GM18505 (cell line): Measurements from ENCODE around the gene GLIS1.

Source experiments
- ATAC-seq: cut with Tn5 transposase; IDR thresholded peaks from one replicate; pipeline ENCODE4 v1.9.1; 2021; ENCODE audit not compliant: unreplicated experiment
- POLR2A ChIP-seq: IDR thresholded peaks from 4 replicates; pipeline ENCODE4 v1.6.1; 2011; ENCODE audit warnings: borderline replicate concordance; ENCODE audit not compliant: insufficient read depth, insufficient read length; ENCODE audit errors: extremely low read depth

Gene GLIS1

DNA sequence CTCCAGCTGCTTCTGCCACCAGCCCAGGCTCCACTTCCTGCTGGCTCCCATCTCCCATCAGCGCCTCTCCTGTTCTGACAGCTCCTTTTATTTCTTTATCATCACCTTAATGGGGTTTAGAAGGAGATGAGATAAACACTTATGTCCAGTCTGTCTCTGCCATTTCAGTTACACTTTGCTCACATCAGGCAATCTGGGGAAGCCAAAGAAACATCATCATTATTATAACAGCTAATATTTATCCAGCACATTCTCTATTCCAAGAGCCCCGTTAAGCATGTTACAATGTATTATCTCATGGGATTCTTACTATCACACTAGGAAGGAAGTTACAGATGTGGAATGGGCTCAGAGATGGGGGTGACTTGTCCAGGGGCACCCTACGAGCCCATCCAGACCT, 248.6 kb downstream of the GLIS1 start:
- no peak for TF ChIP-seq POLR2A
- no peak for ATAC-seq

DNA sequence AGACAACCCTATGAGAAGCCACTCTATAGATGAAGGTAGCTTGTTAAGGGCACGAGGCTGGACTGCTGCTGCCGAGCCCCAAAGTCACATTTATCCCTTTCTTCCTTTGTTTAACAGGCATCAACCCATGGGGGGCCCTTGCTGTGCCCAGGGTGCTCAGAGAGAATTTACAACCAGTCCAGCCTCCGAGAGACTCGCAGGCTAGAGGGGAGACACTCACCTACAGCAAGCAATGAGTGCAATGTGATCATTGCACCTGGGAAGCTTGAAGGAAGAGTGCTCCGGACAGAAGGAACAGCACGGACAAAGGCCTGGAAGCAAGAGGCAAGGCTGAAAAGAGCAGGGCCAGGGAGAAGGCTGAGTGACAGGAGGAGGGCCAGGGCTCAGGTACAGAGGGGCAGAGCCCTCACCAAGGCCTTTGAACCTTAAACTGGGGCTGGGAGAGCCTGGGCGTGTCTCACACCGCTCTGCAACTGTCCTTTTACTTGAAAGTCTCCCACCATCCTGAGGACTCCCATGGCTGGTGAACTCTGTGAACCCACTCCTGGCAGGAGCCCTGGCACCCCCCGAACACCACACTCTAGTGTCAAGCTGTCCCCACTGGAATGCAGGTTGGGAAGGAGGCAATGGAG, 252.5 kb downstream of the GLIS1 start:
- no peak for TF ChIP-seq POLR2A
- ATAC-seq = no peak

DNA sequence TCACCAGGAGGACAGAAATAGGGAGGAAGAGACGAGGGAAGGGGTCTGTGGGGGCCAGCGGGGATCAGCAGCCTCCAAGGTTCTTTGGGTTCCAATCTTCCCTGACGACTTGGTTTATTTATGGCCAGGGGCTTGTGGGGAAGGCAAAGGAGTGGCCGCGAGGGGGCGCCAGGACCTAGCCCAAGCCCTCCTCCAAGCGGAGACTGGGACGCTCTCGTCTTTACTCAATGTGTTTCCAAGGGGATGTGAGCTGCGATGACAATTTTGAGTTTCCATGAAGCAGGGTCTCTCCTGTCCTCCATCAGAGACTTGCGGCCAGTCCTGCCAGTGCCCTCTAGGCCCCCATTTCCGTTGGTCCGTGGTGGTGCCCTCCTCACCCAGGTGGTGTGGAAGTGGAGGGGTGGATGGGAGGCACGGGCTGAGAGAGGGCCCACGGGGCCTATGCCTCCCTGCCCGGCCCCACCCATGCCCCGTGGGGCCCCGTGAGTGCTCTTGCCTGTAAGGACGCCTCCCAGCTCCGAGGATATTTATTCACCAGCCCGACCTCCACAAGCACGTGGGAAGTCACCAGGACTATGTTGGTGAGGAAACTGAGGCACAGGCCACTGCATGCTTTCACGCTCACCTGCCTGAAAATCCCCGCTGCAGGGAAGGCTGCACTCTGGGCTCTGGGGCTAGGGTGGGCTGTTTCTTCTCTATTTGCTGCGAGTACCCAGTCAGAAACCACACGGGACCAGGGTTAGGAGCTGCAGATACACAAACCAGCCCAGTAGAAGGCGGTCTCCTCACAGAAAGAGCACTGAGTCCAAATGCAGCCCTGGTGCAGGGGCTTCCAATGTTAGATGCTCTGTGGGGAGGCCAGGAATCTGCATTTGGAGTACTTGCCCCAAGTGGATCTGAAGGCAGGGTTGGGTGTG, 253.2 kb downstream of the GLIS1 start:
- TF ChIP-seq POLR2A = no peak
- no peak for ATAC-seq

DNA sequence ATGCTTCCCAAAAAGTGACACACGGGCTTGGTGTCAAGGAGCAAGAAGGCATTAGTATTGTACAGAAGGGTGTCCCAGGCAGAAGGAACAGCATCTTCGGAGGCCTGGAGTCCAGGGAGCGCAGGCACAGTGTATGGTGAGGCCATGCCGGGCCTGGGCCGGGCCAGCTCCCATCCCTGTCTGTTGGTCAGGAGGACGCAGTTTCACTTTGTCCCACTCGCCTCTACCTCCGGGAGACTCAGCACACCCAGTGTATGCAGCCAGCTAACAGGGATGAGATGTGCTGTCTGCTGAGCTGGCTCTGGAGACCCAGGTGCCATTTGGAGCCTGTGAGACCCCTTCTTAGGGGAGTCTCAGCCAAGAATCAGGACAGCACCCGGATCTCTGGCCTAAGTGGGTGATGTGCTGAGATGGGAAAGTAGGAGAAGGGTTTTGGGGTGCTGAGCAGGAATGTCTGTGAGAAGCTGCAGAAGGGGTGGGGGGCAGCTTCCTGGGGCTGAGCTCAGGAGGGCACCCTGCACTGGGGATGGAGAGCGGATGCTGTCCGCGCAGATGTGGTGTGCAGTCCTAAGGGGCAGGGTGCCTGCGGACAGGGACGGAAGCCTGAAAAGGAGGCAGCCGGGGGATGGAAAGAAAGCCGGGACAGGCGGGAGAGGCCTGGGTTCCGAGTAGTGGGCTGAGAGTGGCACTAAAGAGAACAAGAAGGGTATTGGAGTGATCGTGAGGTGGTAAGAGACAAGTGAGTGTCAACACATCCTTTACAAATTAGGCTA, 254.1 kb downstream of the GLIS1 start:
- no peak for TF ChIP-seq POLR2A
- ATAC-seq = no peak

DNA sequence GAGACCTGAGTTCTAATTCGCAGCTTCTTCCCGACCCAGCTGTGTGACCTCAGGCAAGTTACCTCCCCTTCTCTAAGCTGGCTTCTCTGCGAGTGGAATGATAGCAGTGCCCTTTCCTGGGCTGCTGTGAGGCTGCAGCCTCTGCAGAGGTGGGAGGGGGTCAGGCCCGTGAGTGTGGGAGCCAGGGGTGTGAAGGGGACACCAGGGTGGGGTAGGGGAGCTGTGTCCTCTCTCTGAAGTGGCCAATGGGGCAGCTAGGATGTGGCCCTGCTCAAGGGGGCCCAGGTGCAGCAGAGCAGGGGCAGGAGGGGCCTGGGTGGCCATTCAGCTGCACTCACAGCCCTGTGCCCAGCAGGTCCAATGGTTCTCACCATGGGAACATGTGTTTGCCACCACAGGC, 255.3 kb downstream of the GLIS1 start:
- TF ChIP-seq POLR2A = no peak
- ATAC-seq = no peak

DNA sequence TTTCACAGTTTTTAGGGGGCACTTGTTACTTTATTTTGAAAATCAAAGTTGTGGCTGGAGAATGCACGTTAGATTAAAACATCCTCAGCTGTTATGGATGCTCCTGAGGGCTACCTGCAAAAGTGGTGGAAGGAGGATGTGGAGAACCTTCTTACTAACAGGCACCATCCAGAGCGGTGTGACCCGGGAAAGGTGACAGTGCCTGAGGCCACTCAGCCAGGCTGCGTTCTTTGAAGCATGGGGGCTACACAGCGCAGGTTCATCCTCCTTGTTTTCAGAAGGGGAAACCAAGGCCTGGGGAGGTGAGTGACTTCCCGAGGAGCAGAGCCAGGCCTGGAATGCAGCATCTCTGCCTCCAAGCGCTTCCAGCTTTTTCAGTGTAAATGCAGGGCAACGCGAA, 255.8 kb downstream of the GLIS1 start:
- no peak for ATAC-seq

DNA sequence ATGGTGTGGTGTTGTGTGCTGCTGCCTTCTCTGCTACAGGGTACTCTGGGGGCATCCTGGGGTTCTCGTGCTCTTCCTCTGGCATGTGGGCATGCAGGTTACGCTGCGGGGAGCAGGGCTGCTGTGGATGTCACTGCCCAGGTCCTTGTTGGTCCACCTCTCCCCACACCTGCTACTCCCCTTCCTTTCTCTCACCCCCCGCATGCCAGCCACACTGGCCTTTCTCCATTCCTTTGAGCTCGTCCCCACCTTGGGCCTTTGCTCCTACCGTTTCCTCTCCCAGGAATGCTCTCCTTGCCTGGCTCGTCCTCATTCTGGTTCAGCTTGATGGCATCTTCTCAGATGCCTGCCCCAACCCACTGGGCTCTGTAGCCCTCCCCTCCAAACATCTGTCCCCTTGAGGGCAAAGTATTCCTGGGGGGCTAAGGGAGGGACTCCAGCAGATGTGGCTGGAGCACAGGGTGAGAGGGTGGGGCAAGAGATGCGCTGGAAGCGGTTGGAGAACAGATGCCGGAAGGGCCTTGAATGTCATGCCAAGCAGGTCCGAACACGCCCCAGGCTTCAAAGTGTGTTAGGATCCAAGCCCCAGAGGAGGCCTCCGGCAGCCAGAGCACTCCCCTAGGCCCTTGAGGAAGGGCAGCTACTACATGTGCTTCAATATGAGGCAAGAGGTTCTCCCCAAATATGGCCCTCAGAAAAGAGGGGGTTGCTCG, 256.4 kb downstream of the GLIS1 start:
- TF ChIP-seq POLR2A = no peak
- ATAC-seq = no peak

More for the DNA sequence above, 255.8 kb downstream of the GLIS1 start:
- TF ChIP-seq POLR2A = no peak

DNA sequence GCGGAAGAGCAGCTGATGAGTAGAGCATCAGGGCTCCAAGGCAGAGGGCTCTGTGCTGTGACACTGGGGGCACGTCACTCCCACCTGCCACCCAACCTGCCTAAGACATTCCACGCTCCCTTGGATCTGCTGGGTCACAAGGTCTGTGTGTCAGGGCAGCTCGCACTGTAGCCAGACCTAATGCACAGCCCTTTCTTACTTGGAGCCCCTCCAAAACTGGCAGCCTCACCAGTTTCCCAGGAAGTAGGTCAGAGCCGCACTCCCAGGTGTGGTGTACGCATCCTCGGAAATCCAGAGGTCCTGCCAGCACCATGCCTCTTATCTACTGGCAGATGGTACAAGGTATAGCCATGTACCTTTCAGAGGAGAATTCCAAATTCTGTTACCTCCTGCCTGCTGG, 257.5 kb downstream of the GLIS1 start:
- ATAC-seq = no peak
- no peak for TF ChIP-seq POLR2A

DNA sequence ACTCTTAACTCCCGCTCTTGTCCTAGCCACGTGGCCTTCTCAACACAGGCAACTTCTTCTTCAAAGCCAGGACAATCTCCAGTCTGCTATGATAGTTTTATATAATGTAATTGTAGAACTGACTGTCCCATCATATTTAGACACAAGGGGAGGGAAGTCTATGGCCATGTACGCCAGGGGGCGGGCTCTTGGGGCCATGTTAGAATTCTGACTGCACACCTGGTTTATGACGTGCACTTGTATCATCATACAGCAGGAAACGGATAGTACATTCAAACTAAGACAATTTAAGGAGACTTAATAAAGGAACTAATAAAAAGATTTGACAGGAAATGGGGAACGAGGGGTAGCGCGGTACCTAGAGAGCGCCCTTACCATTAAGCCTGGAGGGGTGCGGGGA, 258.3 kb downstream of the GLIS1 start:
- ATAC-seq = no peak
- TF ChIP-seq POLR2A = no peak

DNA sequence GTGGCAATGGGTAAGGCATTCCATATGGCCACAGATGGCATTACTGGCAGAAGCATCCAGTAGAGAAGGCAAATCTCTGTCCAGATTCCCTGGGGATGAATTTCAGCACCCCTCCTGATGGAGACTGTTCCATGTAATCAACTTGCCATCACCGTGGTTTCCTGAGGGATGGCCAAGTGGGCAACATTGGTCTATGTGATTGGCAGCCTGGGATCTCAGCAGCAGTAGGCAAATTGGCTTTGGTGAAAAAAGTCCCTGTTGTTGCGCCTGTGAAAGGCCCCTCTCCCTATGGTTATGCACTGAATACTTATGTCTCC, 260.5 kb downstream of the GLIS1 start:
- TF ChIP-seq POLR2A = no peak
- no peak for ATAC-seq

DNA sequence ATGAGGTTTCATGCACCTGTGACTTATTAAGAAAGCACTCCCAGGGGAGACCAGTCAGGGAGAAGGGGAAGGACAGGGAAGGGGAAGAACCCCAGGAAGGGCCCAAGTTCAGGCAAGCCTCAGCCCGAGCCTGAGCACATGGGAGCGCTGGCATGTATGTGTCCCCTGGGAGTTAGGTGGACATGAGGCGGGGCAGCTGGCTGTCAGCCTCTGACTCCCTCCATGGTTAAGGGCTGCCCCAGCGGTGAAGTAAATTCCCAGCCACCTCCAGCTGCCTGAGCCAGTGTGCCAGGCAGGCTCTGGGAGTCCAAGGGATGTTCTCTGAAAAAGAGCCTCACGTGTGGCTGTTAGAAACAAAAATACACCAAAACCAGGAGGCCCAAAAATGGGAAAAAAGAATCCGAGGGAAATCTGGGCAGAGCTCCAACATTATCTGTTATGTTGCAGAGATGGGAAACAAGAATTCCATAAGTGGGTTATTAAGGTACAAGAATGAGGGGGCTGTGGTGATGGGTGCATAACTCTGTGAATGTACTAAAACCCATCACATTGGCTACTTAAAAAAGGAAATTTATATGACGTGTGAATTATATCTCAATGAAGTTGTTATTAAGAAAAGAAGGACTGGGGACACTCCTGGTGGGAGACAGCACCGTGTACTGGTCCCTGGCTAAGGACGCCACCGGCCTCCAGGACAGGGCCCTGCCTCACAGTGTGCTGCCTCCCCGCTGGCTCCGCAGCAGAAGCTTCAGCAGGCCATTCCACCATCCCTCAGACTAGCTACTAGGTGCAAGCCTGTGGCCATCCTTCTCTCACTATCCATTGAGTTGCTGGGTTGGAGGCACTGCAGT, 261.1 kb downstream of the GLIS1 start:
- TF ChIP-seq POLR2A = no peak
- ATAC-seq = no peak

DNA sequence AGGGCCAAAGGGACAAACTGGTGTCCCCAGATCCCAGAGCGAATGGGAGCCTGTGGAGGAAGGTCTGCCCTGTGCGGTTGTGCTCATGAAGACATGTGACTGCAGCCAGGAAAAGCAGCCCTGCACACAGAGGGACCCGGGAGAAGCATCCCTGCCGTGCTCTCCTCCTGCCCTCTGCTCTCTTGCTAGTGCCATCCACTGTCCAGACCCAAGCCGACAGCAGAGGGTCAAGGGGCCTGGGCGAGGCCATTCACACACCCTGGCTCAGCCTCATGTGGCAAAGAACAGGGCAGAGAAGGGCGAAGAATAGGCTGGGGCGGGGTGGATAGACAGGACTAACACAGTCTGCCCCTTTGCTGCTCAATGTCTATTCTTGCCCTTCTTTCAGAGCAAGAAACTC, 262.4 kb downstream of the GLIS1 start:
- no peak for ATAC-seq
- no peak for TF ChIP-seq POLR2A
